Ovary (tissue), 3 donors: ENCODE results near the gene GNAI1.

Experiments used
- EP300 ChIP-seq: sonication (generic); formaldehyde crosslinking; IDR thresholded peaks from one replicate; pipeline ENCODE4 v1.6.1; 2017; ENCODE audit warnings: antibody characterized with exemption
- POLR2A ChIP-seq: fragments of 450-650 bp; IDR thresholded peaks from one replicate; pipeline ENCODE4 v1.6.1; 2017; ENCODE audit warnings: antibody characterized with exemption, mild to moderate bottlenecking, moderate library complexity
- TF ChIP-seq, protein P1 (sequence below), 3 donors: fragments of 450-650 bp in 2 of 3; fragments of 200-600 bp in 1 of 3; IDR thresholded peaks; one replicate each; pipeline versions ENCODE4 v1.5.1 to v1.8.0; 2016 to 2022; ENCODE audit warnings: antibody characterized with exemption in 3 of 3, mild to moderate bottlenecking in 1 of 3
- donor health status: DM: no; HTN: no; CAD: no.

DNA sequence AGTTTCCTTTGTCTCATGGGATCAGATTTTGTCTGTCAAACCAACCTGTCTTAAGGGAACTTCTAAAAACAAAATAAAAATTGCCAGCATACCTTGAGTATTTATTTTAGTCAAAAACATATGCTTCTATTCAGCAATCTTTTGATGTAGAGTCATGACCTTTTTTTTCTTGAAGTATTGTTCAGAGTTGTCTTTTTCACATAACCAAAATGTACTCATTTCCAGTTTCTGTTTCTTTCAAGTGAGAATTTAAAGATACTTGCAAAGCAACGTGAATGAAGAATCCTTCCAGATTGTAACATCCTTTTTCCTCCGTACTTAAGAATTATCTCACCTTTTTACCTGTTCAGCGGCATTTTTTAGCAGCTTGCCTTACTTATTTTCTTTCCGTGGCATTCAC is 37.8 kb downstream of the GNAI1 start:
- TF ChIP-seq, protein P1, sequence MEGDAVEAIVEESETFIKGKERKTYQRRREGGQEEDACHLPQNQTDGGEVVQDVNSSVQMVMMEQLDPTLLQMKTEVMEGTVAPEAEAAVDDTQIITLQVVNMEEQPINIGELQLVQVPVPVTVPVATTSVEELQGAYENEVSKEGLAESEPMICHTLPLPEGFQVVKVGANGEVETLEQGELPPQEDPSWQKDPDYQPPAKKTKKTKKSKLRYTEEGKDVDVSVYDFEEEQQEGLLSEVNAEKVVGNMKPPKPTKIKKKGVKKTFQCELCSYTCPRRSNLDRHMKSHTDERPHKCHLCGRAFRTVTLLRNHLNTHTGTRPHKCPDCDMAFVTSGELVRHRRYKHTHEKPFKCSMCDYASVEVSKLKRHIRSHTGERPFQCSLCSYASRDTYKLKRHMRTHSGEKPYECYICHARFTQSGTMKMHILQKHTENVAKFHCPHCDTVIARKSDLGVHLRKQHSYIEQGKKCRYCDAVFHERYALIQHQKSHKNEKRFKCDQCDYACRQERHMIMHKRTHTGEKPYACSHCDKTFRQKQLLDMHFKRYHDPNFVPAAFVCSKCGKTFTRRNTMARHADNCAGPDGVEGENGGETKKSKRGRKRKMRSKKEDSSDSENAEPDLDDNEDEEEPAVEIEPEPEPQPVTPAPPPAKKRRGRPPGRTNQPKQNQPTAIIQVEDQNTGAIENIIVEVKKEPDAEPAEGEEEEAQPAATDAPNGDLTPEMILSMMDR (IDR thresholded peaks at IDR 0.05) = no peak
- TF ChIP-seq EP300 (no peak), POLR2A (no peak)
